ENCODE results near the gene MAP3K19. TPM values are rescaled to one million over a fixed set of nuclear protein-coding genes. Genes with fewer than 3 reads are reported as not detected.
"Not testable (repeated sequence)": the region's sequence is repeated elsewhere in the genome, so short reads cannot be mapped to it uniquely, and the experiment has no call there.

Gene MAP3K19
- total and polyA plus RNA-seq, 2 experiments from 2014 or later = not detected

- TF ChIP-seq ZNF331 (CRISPR knock-in tag; IDR thresholded peaks at IDR 0.05; ENCODE audit: low read depth) (no peak), EZH2 (IDR thresholded peaks at IDR 0.05; ENCODE audit: low read depth, unreplicated experiment) (no peak), JUNB (IDR thresholded peaks at IDR 0.05; ENCODE audit: unreplicated experiment) (no peak), ETS1 (IDR thresholded peaks at IDR 0.05) (no peak), ZNF114 (CRISPR knock-in tag; IDR thresholded peaks at IDR 0.05) (no peak)
Measured at GRCh38 chr2:134975281-134976009, 71.8 kb downstream of the MAP3K19 start (continued).

- Mint-ChIP-seq H3K9me3 (peaks cover 47% of the 10 kb centered on the region), H3K36me3 (ENCODE audit: low read depth) (peaks cover 20% of the 10 kb centered on the region), H3K4me1 (no peaks in the 10 kb centered on the region; the same call in 2 of the 3 replicates), H3K27me3 (ENCODE audit: insufficient read depth, low read depth, poor library complexity) (peaks cover 2% of the 10 kb centered on the region), H3K4me3 (no peak overlapping the region), H3K27ac (no peak overlapping the region)
- Histone ChIP-seq H3K27me3 (ENCODE audit: insufficient read depth) (no peaks in the 10 kb centered on the region), H3K27ac (ENCODE audit: low read depth) (no peak overlapping the region), H4K20me1 (replicated peaks; ENCODE audit: insufficient read depth) (no peaks in the 10 kb centered on the region), H3K9me2 (ENCODE audit: insufficient read depth) (no peaks in the 10 kb centered on the region), H3K4me2 (no peak overlapping the region), H3K36me3 (ENCODE audit: insufficient read depth) (peaks cover 13% of the 10 kb centered on the region), H3K4me3 (no peak overlapping the region), H3K4me1 (ENCODE audit: insufficient read depth) (no peaks in the 10 kb centered on the region), H3K79me2 (replicated peaks; ENCODE audit: insufficient read depth) (no peaks in the 10 kb centered on the region), H2AFZ (no peak overlapping the region), H3F3A (replicated peaks; ENCODE audit: low read depth) (no peaks in the 10 kb centered on the region)
- TF ChIP-seq STAT1 (IDR thresholded peaks at IDR 0.05; ENCODE audit: unreplicated experiment) = no peak
- no peak for TF ChIP-seq ETS1 (IDR thresholded peaks at IDR 0.05)
- ATAC-seq (no peak), DNase-seq (ENCODE audit: low spot score) (no peak)
Measured at GRCh38 chr2:134973241-134974138, 73.8 kb downstream of the MAP3K19 start.

GRCh38 chr2:134967166-134967565 lies 80.1 kb downstream of the MAP3K19 start:
- not testable (repeated sequence) for H3K79me2 ChIP-seq (replicated peaks; ENCODE audit: insufficient read depth); H3K27me3 Mint-ChIP-seq (ENCODE audit: insufficient read depth, low read depth, poor library complexity); H3K27me3 ChIP-seq (ENCODE audit: insufficient read depth); H3F3A ChIP-seq (replicated peaks; ENCODE audit: low read depth); H3K4me3 ChIP-seq; DNase-seq (ENCODE audit: low spot score); H2AFZ ChIP-seq; H3K9me2 ChIP-seq (ENCODE audit: insufficient read depth); H3K4me3 Mint-ChIP-seq; H3K4me2 ChIP-seq; H4K20me1 ChIP-seq (replicated peaks; ENCODE audit: insufficient read depth); H3K36me3 ChIP-seq (ENCODE audit: insufficient read depth); ATAC-seq; H3K27ac Mint-ChIP-seq; H3K27ac ChIP-seq (ENCODE audit: low read depth); H3K4me1 ChIP-seq (ENCODE audit: insufficient read depth)
- peaks cover 15% of the 10 kb centered on the region for H3K36me3 Mint-ChIP-seq (ENCODE audit: low read depth)
- H3K4me1 Mint-ChIP-seq = peaks cover 14% of the 10 kb centered on the region
- peaks cover 33% of the 10 kb centered on the region for H3K9me3 Mint-ChIP-seq

Data from GM23338 (cell line).